ENCODE data around the gene PRKCQ. TPM values are rescaled to one million over a fixed set of nuclear protein-coding genes. Genes with fewer than 3 reads are reported as not detected.
A peak's percentile ranks its signal among the peaks of the same experiment; 100 is the strongest.

The PRKCQ gene
- total and polyA plus RNA-seq, 2 of the 13 experiments (the other 11 are each of a cell fraction or from before 2014, with no cell fraction given), result 0.13 to 0.35 TPM

GRCh38 chr10:6401558-6402348 is 178.3 kb downstream of the PRKCQ start (continued):
- TF ChIP-seq ZNF142 (CRISPR knock-in tag; IDR thresholded peaks at IDR 0.05) (no peak), MYPOP (CRISPR knock-in tag; IDR thresholded peaks at IDR 0.05) (peak; percentile 68; the same call in 1 of the 2 replicates), NONO (IDR thresholded peaks at IDR 0.05) (no peak), NONO (CRISPR knock-in tag; conservative IDR thresholded peaks at IDR 0.05) (no peak), CCAR2 (optimal IDR thresholded peaks at IDR 0.05; ENCODE audit: low read depth, low read length) (no peak), ZNF205 (CRISPR knock-in tag; IDR thresholded peaks at IDR 0.05) (no peak), CREBL2 (CRISPR knock-in tag; IDR thresholded peaks at IDR 0.05; ENCODE audit: borderline replicate concordance) (no peak), CBX5 (CRISPR knock-in tag; IDR thresholded peaks at IDR 0.05; ENCODE audit: borderline replicate concordance) (0 out of 2 replicates have a peak, but pooled peaks have one; percentile 28), ZNF318 (CRISPR knock-in tag; IDR thresholded peaks at IDR 0.05) (no peak), NFE2L1 (CRISPR knock-in tag; IDR thresholded peaks at IDR 0.05; ENCODE audit: borderline replicate concordance) (0 out of 2 replicates have a peak, but pooled peaks have one; percentile 54), ELF1 (CRISPR knock-in tag; IDR thresholded peaks at IDR 0.05) (peak; percentile 22; the same call in 1 of the 2 replicates)

Data from HepG2 (cell line).